Endothelial cell of umbilical vein (primary cell): ENCODE results near the gene LARP1B.

Experiments used
- CTCF ChIP-seq, 2 donors: IDR thresholded peaks; 1 replicate in 1 of 2; 2 replicates in 1 of 2; pipeline ENCODE4 v1.5.1; 2011; ENCODE audit warnings: low read length in 2 of 2, mild to moderate bottlenecking in 2 of 2, moderate library complexity in 2 of 2, control low read depth in 1 of 2, inconsistent platforms in 1 of 2, low read depth in 1 of 2; ENCODE audit not compliant: insufficient read depth in 1 of 2; ENCODE audit errors: extremely low read depth in 1 of 2
- EZH2 ChIP-seq: IDR thresholded peaks from 2 replicates; pipeline ENCODE4 v1.6.1; 2012; ENCODE audit warnings: borderline replicate concordance, low read depth, mild to moderate bottlenecking, moderate library complexity, low read length, inconsistent platforms; ENCODE audit not compliant: severe bottlenecking
- MAX ChIP-seq: IDR thresholded peaks from 2 replicates; pipeline ENCODE4 v1.6.1; 2011; ENCODE audit not compliant: insufficient read depth, insufficient read length
- POLR2A ChIP-seq: IDR thresholded peaks from 2 replicates; pipeline ENCODE4 v1.6.1; 2012; ENCODE audit warnings: low read depth, mild to moderate bottlenecking, control low read depth, low read length
- POLR2AphosphoS5 ChIP-seq: IDR thresholded peaks from 2 replicates; pipeline ENCODE4 v1.6.1; 2012; ENCODE audit warnings: low read depth, mild to moderate bottlenecking, control low read depth, low read length, moderate library complexity; ENCODE audit not compliant: insufficient read depth

- no peak for TF ChIP-seq EZH2
- no peak for TF ChIP-seq MAX
- TF ChIP-seq POLR2A, result no peak
- no peak for TF ChIP-seq CTCF (IDR thresholded peaks at IDR 0.05; ENCODE audit: extremely low read depth in 1 of 2, insufficient read depth in 1 of 2, low read depth in 1 of 2, low read length in 2 of 2)
- no peak for TF ChIP-seq POLR2AphosphoS5
Observed at GRCh38 chr4:128186623-128187022, 125.5 kb downstream of the LARP1B start.
